NCI-H774 (cell line): ENCODE results near the gene PLBD1.

Experiments used
- DNase-seq: peaks from one replicate; lab custom pipeline; 2025; lab: John Stamatoyannopoulos, UW

Gene PLBD1

GRCh38 chr12:14505626-14506596 lies 61.8 kb downstream of the PLBD1 start:
- DNase-seq, result no peak

DNA sequence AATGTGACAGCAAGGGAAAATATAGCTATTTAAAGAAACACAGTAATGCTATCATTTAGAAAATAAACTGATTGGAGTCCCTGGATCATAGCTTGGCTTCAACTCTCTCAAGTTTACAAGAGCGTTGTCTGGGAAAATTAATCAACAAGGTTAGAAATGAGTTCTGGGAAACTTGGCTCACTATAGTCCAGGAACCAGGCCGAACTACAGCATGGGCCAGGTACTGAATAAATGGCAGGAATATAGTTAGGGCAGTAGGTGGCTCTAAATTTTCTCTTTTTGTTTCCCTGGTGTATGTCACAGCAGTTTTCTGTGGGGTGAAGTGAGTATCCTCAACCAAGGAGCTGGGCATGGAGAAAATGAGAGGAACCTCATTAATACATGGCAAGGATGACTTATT lies 72.4 kb downstream of the PLBD1 start:
- no peak for DNase-seq

- no peak for DNase-seq
Observed at GRCh38 chr12:14482886-14483285, 84.8 kb downstream of the PLBD1 start.

DNA sequence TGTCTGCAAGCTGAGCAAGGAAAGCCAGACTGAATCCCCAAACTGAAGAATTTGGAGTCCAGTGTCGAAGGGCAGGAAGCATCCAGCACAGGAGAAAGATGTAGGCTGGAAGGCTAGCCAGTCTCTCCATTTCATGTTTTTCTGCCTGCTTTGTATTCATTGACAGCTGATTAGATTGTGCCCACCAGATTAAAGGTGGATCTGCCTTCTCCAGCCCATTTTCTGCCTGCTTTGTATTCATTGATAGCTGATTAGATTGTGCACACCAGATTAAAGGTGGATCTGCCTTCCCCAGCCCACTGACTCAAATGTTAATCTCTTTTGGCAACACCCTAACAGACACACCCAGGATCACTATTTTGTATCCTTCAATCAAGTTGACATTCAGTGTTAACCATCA lies 85.3 kb downstream of the PLBD1 start:
- DNase-seq, result no peak

DNA sequence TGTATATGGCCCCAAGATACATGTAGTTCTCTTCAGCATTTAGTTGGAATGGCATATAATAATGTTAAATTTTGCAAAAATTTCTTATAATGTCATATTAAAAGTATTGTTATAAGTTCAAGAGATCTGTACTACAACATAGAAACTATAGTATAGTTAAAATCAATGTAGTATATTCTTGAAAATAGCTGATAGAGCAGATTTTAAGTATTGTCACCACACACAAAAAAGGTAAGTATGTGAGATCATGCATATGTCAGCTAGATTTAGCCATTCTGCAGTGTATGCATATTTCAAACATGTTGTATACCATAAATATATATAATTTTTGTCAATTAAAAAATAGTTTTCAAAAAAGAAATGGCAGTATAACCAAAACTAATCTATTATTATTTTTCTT lies 86.5 kb downstream of the PLBD1 start:
- no peak for DNase-seq

- no peak for DNase-seq
Observed at GRCh38 chr12:14479004-14479403, 88.7 kb downstream of the PLBD1 start.

GRCh38 chr12:14473707-14474287 lies 93.9 kb downstream of the PLBD1 start:
- no peak for DNase-seq

DNA sequence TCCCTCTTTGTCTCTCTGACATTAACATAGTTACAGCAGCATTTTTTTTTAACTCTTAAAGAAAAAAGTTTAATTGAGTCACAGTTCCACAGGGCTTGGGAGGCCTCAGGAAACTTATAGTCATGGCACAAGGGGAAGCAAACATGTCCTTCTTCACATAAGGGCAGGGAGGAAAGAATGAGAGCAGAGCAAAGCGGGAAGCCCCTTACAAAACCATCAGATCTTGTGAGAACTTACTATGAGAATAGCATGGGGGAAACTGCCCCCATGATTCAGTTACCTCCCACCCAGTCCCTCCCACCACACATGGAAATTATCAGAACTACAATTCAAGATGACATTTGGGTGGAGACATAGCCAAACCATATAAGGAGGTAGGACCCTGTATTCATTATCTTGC lies 96.2 kb downstream of the PLBD1 start:
- no peak for DNase-seq

DNA sequence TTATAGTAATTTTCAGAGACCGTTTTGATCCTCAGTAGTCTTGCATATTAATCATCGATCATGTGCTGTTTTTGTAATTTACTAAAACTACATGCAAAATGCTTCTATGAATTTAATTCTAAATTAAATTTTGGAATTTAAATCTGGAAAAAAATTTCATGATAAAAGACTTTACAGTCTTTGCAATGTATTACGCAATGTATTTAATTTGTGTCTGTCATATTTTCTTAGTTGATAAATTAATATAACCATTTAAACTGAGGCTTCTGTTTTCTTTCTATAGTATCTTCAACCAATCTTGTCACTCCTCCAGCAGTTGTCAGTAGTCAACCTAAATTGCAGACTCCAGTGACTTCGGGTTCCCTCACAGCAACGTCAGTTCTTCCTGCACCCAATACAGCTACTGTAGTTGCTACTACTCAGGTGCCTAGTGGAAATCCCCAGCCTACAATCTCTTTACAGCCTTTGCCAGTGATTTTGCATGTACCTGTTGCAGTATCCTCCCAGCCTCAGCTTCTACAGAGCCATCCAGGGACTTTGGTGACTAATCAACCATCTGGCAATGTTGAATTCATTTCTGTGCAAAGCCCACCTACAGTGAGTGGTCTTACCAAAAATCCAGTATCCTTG lies 107.4 kb downstream of the PLBD1 start:
- DNase-seq, result no peak

DNA sequence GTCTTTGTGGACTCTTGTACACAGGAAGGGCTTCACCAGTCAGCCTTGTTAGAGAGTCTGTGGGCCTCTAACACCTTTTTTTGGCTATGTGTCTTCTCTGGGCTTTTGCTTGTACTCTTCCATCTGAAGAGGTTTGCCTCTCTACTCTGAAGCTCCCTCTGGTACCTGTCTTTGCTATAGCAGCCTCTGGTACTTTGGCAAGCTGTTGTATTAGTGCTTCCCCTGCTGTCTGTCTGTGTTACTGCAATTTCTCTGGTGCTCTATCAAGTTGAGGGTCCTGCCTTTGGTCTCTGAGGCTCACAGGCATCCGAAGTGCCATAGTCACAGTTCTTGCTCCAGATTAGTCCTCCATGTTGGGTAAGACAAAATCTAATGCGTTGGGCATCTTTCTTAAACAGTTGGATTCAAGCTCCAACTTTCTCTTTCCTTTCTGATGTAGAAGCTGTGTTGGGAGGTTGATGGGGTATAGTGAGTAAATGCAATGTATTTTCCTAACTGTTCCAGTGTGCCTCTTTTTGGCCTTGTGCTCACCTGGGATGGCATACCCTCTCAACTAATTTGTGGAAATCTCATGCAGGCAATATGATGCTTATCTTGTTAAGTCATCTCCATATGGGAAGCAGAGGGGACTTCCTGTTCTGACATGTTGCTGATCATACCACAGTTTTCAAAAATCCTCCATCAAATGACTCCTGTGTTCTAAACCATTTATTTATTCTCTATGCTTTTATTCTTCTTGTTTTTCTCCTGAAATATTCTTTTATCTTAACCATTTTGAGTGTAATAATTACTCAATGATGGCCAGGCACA lies 113.4 kb downstream of the PLBD1 start:
- DNase-seq, result peak; percentile 18
